Daoy (cell line): ENCODE measurements around the gene B3GALT4. TPM values are rescaled to one million over a fixed set of nuclear protein-coding genes. Genes with fewer than 3 reads are reported as not detected.

Source experiments
- DNase-seq: peaks from one replicate; pipeline ENCODE4 v3.0.0-alpha.2; 2015; ENCODE audit warnings: low read depth
- total RNA-seq: library from RNA; depleted of rRNA; stranded (reverse); fragments of >200 nt; shearing (Covaris generic); gene quantifications from 2 replicates; pipeline ENCODE4 v1.2.3, GENCODE V29; 2014

The B3GALT4 gene
- total RNA-seq, 1 experiment from 2014 or later, result 0.40 TPM

DNA sequence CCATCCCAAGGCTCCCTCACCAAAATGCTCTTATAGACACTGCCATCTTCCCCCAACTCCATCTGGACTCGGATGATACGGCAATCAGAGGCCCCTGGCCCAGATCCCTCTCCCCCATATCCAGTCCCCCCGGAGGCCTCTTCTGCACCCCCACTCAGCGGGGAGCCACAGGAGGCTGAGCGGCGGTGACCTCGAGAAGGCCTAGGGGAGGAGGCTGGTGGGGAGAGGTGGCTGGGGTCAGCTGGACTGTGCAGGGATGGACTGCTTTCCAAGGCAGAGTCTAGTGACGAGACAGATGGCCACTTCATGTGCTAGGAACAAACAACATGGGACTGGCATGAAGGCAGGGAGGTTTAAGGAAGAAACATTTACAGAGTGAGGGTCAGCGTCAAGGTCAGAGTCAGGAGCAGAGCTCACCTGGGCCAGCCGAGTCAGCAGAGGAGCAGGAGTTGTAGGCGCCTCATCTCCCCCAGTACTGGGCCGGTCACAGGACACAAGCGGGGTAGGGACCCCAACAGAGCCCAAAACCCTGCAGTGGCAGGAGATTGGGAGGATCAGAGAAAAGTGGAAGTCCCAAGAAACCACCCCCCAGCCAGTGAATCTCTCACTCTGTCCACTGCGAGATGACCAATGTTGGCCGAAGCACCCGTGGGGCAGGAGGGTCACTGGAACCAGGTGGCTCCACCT lies 16.2 kb downstream of the B3GALT4 start:
- DNase-seq, result no peak

DNA sequence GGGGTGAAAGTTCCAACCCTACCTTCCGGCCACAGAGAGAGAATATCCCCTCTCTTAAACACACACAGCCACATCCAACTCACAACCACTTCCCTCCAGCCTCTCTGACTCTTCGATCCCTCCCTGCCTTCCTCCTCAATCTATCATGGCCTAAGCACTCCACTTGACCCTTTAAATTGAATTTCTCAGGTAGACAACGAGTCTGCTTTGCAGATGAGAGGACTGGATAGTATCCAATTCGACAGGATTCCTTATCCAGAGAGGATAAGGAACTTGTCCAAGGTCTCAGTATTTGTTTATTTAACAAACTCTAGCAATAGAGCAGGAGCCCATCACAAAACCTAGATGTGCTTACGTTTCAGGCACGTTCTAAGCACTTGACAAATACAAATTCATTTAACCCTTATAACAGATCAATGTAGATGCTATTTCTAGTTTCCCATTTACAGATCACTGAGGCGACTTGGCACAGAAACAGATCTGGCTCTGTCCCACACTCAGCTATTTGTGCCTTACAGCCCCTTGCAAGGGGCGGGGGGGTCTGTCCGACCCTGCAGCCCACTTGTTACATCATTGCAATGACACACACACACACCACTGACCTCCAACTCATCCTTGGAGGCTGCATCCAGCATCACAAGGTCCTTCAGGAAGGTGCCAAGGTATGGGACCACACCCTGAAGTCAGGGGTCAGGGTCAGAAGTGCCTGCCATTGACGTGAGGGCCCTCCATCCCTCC lies 17.3 kb downstream of the B3GALT4 start:
- DNase-seq, result no peak

DNA sequence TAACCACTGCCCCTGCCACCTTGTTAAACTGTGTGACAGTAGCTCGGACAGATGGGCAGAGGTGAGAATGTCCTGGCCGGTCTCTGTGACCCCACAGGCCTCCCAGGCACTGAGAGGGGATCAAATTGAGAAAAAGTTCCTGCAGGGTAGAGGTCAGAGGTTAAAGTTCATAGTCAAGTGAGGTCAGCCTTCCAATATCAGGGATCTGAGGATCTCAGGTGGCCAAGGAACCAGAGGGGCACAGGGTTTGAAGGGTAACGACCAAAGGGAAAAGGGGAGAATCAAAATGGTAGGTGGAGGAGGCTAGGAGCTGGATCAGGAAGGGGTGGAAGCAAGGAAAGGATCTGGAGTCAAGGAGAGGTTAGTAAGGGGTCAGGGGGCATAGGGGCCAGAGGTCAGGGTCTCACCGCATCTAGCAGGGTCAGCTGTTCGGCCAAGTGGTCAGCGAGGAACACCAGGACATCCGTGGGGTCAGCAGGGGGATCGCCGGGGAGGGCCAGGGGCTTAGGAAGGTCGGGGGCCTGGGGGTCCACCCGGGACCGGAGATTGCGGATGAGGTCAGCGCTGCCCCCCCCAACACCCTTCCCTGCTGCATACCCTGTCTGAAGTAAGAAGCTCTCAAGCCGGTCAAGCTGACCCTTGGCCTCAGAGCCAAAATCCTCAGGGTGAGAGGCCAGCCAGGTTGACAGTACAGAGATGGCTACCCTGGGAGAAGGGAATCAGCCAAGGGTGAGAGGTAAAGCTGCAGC lies 18.9 kb downstream of the B3GALT4 start:
- no peak for DNase-seq

DNA sequence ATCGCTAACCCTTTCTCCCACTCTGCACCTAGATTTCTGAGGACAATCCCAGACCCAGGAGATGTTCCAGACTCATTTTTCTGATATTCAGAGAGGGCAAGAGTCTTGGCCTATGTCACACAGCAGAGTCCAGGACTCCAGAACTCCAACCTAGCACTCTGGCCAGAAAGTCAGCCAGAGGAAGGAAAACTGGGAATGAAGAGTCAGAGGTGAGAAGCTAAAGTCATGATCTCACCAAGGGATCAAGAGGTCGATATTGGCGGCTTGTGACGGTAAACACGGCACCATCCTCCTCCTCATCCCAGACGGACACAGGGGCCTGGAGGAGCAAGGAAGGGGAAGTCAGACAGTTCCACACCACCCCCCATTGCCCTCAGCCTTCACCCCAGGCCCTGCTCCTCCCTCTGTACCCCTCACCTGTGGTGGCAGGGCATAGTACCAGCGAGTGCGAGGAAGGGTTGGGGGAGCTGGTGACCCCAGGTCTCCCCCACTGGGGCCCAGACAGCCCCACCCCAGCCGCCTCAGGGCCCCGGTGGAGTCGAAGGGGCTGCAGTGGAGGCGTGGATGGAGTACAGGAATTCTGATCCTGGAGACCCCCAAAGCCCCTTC lies 20.0 kb downstream of the B3GALT4 start:
- DNase-seq, result no peak

DNA sequence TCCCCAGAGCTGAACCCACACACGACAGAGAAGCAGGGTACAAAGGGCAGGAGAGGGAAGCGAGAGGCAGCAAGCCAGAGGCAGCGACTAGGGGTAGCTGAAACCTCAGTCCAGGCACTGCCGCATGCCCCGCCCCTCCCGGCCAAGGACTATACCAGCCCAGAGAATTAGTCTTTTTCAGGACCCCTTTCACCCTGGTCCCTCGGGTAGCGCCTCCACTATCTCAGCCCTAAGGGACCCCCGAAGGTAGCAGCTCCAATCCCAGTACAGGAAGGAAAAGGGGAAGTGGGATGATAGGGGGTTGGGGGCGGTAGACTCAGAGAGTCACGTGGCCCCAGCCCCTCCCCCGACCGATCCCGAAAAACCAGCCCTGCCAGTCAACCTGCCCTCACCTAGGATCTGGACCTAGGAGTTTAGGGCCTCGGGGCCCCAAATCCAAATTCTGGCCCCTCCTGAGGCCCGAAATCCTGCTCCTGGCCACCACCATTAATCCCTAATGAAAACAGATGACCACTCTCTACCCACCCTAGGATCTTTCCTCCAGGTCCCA lies 20.6 kb downstream of the B3GALT4 start:
- DNase-seq, result no peak

DNA sequence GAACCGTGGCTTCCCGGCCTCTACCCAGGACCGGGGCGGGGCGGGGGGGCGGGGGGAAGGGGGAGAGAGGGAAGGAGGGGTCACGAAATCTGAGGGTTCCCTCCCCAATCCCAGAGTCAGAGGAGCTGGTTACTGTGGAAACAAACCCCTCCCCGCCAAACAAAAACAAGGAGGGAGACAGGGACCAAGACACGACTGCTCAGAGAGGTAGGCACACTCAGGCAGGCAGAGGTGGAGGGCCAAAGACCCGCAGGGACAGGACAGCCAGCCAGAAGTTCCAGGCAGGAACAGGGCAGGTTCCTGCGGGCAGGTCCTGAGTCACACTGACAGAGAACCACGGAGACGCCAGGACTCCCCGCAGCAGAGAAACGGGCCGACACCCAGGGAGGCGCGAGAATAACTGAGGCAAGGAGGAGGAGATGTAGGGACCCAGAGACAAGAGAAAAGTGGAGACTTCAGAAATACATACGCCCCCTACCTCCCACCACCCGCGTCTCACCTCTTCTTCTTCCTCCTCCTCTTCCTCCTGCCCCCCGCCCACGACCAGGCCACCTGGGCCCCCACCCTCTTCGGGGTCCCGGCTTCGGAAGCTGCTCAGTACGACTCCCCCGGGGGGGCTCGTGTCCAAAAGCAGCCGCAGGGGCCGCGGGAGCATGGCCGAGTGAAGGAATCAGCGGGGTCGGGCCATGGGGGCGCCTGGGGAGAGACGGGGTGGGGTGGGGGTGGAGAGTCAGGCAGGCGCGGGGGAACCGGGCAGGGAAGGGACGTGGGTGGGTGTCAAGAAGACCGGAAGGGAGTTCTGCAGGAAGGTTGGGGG lies 21.2 kb downstream of the B3GALT4 start:
- peak; percentile 79 for DNase-seq

DNA sequence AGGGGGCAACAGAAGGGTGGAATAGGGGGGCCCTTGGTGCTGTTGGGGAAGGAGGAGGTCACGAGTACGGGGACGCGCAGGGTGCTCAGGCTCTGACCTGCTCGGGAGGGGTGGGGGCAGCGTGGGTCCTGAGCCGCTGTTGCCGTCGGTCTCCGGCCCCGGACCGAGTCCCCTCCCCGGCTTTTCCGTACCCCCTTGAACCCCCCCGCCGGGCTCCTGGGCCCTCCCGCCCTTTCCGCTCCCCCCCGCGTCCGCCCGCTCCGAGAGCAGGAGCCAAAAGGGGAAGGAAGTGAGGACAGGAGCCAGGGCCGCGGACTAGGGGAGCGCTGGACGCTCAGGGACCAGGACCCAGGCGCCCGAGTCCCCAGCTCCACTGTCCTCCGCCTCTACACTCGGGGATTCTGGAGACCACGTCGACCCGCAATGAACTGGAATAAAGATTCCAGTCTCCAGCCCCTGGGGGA lies 21.9 kb downstream of the B3GALT4 start, which contains the start of gene RGL2:
RGL2 (minus strand) TSS at position 170 of the 464 bp plus-strand sequence. CDS start 332 bp downstream, outside the sequence.
- DNase-seq, result peak; percentile 70

DNA sequence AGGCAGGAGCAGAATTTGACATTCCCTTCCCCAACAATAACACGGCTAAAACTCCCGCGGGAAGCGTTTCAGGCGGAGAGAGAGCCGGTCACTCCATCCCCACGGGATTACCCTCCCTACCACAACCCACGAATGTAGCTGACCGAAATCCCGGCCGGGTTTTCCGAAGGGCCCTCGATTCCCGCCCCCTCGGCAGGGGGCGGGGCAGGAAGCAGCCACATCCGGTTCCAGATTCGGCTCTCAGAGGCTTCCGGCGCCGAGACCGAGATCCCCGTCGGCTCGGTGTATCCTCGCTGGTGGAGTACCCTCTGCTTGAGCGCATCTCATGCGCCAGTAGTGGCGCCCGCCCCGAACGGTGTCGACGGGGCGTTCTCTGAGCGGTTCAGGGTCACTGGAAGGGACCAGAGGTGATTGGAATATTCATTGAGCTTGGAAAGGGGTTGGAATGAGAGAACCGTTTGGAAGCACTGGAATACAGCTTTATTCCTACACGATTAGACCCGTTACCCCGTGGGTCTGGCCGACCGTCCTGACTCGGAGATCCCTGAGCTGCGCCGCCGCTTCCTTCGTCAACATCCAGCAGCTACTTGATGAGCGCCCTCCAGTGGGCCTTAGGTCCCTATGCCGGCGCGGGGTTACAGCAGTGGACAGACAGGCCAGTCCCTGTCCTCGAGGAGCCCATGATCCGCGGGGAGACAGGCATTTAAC lies 22.5 kb downstream of the B3GALT4 start:
- DNase-seq, result peak; percentile 97

DNA sequence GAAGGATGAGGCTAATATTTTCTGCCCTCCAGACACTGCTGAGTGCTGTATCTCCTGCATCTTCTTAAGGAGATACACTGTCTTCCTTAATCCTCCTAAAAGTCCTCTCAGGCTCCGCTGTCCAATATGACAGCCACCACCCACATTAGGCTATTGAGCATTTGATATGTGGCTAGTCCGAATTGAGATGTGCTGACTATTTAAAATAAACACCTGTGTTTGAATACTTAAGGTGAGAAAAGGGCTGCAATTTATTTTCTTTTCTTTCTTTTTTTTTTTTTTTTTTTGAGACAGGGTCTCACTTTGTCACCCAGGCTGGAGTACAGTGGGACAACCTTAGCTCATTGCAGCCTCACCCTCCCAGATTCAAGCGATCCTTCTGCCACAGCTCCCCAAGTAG lies 25.0 kb downstream of the B3GALT4 start:
- no peak for DNase-seq

DNA sequence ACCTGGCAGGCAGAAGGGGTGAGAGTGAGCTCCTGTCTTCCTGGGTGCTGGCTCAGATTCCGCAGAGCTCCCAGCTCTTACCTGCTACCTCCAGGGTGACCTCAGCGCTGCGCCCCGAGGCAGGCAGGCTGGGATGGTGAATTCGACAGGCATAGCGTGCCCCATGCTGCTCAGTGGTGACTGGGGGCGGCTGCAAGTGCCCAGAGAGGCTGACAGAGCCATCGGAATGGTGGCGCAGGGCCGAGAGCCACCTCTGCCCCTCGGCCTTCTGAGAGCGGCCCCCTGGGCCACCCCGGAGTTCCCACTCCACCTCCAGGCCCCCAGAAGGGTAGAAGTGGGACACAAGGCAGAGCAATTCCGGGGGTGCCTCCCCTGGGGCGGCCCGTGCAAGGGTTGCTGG lies 27.3 kb downstream of the B3GALT4 start:
- DNase-seq, result no peak

DNA sequence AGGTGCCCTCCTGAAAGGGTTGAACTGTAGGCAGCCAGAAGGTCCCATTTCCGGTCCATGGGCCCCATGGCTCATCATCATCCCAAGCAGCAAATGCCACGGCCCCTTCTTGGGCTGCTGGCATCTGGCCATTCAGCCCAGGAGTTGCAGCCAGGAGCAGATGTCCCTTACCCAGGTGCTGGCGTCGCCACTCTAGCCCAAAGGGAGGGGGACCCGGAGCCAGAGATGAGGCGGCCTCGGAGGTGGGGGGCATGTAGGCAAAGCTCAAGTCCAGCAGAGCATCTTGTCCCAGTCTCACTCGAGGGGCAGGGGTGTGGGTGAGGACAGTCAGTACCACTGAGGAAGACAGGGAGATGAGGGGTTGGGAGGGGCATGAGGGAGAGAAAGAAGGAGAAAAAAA lies 28.1 kb downstream of the B3GALT4 start:
- DNase-seq, result no peak

DNA sequence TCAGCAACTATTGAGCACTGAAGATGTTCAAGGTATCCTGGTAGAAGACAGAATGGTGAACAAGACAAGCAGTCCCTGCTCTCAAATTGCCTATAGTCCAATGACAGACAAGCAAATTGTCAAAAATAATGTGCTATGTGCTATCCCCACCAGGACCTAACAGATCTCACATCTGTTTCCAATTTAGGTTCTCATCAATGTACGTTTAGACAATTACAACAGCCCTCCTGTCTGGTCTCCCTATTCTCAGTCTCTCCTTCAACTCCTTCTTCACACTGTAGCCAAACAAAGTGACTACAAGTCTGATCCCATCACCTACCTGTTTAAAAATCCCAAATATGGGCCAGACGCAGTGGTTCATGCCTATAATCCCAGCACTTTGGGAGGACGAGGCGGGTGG lies 29.4 kb downstream of the B3GALT4 start:
- no peak for DNase-seq

DNA sequence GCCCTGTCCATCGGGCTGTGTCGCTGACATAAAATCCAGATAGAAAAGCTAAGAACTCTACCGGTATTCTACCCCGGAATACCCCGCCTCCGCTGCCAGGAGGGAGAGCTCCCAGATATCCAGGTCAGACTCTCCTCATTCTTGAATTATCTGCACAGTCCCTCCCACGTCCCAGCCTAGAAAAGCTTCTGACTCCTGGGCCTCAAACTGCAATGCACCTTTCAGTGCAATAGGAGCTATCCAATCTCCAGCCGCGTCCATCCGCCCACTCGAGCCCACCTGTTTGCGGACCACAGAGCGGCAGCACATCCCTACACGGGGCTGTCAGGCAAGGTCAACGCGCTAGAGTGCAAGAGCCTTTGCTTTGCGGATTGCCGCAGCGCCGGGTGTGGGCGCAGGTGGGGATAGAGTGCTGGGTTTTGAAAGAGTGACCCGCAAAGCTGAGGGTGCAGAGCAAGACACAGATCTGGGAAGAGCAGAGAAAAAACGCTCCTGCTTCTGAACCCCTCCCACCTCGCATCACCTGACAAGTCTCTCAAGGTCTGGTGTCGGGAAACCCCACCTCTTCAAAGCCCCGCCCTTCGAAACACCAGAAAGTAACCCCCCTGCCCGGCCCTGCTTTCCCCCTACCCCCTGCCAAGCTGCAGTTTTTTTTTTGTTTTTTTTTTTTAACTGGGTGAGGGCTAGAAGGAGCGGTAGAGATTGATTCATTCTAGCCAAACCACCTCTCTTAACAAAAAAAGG lies 35.6 kb downstream of the B3GALT4 start:
- peak; percentile 89 for DNase-seq

DNA sequence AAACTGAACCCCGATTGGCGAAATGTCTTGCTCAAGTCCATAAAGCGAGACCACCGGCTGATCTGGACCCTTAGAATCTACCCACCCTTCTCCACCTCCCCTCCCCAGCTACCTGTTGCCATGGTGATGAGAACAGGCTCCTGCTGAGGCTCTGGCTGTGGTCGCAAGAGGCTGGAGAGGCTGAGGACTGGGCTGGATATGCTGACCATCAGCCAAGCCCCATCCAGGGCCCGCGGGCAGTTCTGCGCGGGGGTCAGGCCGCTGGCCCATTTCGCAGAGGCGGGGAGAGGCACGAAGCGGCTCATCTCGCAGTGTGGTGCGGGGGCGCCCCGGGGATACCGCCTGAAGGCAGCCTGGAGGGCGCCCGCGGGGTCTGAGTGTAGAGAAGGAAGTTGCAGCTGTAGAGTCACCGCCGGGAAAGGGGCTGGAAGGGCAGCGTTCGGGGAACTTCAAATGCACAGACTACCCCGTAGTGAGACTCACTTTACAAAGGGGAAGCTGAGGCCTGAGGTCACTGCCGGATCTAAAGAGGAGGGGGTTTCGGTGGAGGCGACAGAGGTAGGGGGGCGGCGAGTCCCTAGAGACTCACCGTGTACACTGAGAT lies 36.3 kb downstream of the B3GALT4 start:
- DNase-seq, result peak; percentile 58

DNA sequence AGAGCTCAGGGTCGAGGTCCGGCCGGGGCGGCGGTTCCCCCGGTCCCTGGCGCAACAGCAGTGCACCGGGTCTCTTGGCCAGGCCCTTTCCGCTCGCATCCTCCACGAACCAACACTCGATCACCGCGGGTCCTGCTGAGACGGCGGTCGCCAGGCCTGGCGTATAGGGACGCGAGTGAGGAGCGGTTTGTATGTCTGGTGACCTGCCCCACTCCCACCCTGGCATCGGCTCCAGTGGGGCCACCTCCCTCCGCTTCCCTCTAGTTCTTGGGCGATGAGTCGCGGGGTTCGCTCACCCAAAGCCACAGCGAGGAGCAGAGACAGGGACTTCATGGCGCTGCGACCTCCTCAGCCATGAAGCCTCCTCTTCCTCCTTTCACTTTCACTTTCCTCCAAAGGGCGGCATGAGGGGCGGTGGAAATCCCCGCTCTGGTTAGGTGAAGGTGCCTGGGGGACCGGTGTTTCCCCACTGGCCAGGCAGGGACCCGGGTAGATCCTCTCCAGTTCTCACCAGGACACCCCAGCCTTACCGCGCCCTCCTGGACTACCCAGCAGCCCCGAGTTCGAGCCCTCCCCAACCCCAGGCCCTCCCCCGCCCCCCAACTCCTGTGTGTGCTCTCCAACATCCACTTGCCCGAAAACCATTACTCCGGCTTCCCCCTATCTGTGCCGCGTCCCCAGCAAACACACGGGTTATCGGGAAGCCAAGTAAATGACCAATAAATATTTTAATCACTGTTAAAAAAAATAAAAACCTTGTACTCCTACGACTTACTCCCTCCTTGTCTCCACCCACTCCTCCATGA lies 37.0 kb downstream of the B3GALT4 start, which contains the start of gene TAPBP:
TAPBP (minus strand) TSS at position 370 of the 806 bp plus-strand sequence; CDS start at position 333, 37 bp downstream.
- peak; percentile 91 for DNase-seq

DNA sequence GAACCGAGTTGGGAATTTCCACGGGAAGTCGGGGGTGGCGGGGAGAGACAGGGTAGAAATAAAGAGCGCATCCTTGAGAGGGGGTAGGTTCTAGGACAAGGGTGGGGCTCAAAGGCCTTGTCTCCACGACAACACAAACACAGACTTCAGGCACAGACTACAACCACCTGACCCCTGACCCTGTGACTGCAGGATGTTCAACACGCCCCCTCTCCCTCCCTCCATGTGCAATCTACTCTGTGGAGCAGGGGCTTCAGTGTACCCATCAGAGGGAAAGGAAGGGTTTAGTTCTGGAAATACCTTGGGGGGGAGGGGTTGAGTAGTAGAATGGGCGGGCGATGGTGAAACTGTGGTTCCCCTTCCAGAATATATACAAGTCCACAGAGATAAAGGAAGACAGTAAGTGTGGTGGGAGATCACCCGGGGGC lies 37.6 kb downstream of the B3GALT4 start:
- peak; percentile 90 for DNase-seq

DNA sequence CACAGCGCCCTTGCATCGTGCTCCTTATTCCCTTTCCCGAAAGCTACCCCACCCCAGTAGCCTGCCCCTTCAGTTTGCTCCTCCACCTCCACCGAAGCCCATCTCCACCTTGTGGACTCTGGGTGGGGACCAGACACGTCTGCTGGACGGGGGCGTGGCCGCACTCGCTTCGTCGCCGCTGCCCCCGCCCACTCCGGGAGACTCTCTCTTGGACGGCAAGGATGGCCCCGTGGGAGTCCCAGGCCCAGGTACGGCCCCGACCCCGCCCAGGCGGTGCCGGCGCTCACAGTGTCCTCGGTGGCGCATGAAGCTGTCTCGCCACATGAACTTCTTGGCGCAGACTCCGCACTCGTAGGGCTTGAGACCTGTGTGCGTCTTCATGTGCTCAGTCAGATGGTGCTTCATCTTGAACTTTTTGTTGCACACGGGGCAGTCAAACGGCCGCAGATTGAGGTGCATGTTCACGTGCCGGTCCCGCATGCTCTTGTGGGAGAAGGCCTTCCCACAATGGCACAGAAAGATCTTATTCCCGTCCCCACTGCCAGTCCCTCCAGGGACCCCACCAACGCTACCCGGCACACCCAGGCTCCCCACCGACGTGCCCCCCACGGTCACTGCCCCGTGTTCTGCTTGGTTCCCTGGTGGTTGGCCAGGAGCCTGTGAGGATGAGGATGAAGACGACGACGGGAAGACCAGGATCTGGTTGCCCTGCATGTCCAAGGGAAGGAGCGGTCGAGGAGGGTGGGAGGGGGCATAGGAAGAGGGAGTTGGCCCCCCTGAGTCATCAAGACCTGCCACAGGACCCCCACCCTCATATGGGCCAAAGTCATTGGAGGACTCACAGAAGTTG lies 38.2 kb downstream of the B3GALT4 start:
- DNase-seq, result no peak
